HG03175 (cell line): ENCODE data around the gene PATJ.

ENCODE experiments used
- ATAC-seq: cut with Tn5 transposase; IDR thresholded peaks from one replicate; pipeline ENCODE4 v1.9.1; 2021; ENCODE audit warnings: mild to moderate bottlenecking, moderate library complexity; ENCODE audit not compliant: unreplicated experiment

The PATJ gene

GRCh38 chr1:61978796-61979195, 236.5 kb downstream of the PATJ start:
- no peak for ATAC-seq

GRCh38 chr1:61979729-61980128, 237.4 kb downstream of the PATJ start:
- no peak for ATAC-seq

GRCh38 chr1:61980561-61980960, 238.3 kb downstream of the PATJ start:
- ATAC-seq = no peak

- ATAC-seq = no peak
These were observed 239.8 kb downstream of the PATJ start for GRCh38 chr1:61981870-61982660.

GRCh38 chr1:61983236-61983635, 241.0 kb downstream of the PATJ start:
- ATAC-seq = no peak

- ATAC-seq = no peak
These were observed 250.0 kb downstream of the PATJ start for GRCh38 chr1:61992257-61992656.

- ATAC-seq = no peak
These were observed 251.2 kb downstream of the PATJ start for GRCh38 chr1:61993331-61993961.

GRCh38 chr1:61995641-61996040, 253.4 kb downstream of the PATJ start:
- no peak for ATAC-seq

- ATAC-seq = no peak
These were observed 254.8 kb downstream of the PATJ start for GRCh38 chr1:61997123-61997522.

GRCh38 chr1:62003777-62004176, 261.5 kb downstream of the PATJ start:
- ATAC-seq = no peak

- no peak for ATAC-seq
These were observed 264.4 kb downstream of the PATJ start for GRCh38 chr1:62006690-62007089.

- ATAC-seq = no peak
These were observed 268.7 kb downstream of the PATJ start for GRCh38 chr1:62011006-62011405.

- ATAC-seq = no peak
These were observed 269.8 kb downstream of the PATJ start for GRCh38 chr1:62012095-62012494.

- ATAC-seq = no peak
These were observed 270.6 kb downstream of the PATJ start for GRCh38 chr1:62012836-62013235.

GRCh38 chr1:62013264-62013663, 271.0 kb downstream of the PATJ start:
- no peak for ATAC-seq

GRCh38 chr1:62022382-62022983, 280.2 kb downstream of the PATJ start:
- ATAC-seq = no peak

GRCh38 chr1:62024690-62025089, 282.4 kb downstream of the PATJ start:
- no peak for ATAC-seq

GRCh38 chr1:62025154-62025553, 282.9 kb downstream of the PATJ start:
- no peak for ATAC-seq

- ATAC-seq = no peak
These were observed 283.6 kb downstream of the PATJ start for GRCh38 chr1:62025892-62026291.

GRCh38 chr1:62029704-62030103, 287.4 kb downstream of the PATJ start:
- no peak for ATAC-seq

- no peak for ATAC-seq
These were observed 292.5 kb downstream of the PATJ start for GRCh38 chr1:62034790-62035189.

- ATAC-seq = no peak
These were observed 295.0 kb downstream of the PATJ start for GRCh38 chr1:62037274-62037673.
